GM21576 (cell line): ENCODE measurements around the gene ANO2.

Experiments
- ATAC-seq: cut with Tn5 transposase; IDR thresholded peaks from one replicate; pipeline ENCODE4 v1.9.1; 2021; ENCODE audit warnings: mild to moderate bottlenecking, moderate library complexity; ENCODE audit not compliant: unreplicated experiment

Gene ANO2

GRCh38 chr12:5964913-5965900, 20.1 kb upstream of the ANO2 start:
- ATAC-seq, result no peak

- no peak for ATAC-seq
Measured at GRCh38 chr12:5963515-5963914, 18.5 kb upstream of the ANO2 start.

GRCh38 chr12:5960783-5961182, 15.7 kb upstream of the ANO2 start:
- no peak for ATAC-seq

GRCh38 chr12:5956987-5957386, 11.9 kb upstream of the ANO2 start:
- no peak for ATAC-seq

GRCh38 chr12:5954661-5955060, 9.6 kb upstream of the ANO2 start:
- no peak for ATAC-seq

GRCh38 chr12:5953835-5954586, 9.0 kb upstream of the ANO2 start:
- no peak for ATAC-seq

GRCh38 chr12:5952031-5952430, 7.0 kb upstream of the ANO2 start:
- no peak for ATAC-seq

- no peak for ATAC-seq
Measured at GRCh38 chr12:5948696-5949095, 3.6 kb upstream of the ANO2 start.

- no peak for ATAC-seq
Measured at GRCh38 chr12:5947006-5947405, 1.9 kb upstream of the ANO2 start.

- ATAC-seq, result no peak
Measured at GRCh38 chr12:5946388-5946787, 1.3 kb upstream of the ANO2 start.

GRCh38 chr12:5944688-5945070, 380 bp downstream of the ANO2 start:
- no peak for ATAC-seq

- no peak for ATAC-seq
Measured at GRCh38 chr12:5944053-5944452, 1.0 kb downstream of the ANO2 start.

GRCh38 chr12:5941907-5942306, 3.2 kb downstream of the ANO2 start:
- ATAC-seq, result no peak

GRCh38 chr12:5927732-5928516, 17.1 kb downstream of the ANO2 start:
- no peak for ATAC-seq

- no peak for ATAC-seq
Measured at GRCh38 chr12:5925646-5926045, 19.4 kb downstream of the ANO2 start.

- ATAC-seq, result no peak
Measured at GRCh38 chr12:5924342-5924741, 20.7 kb downstream of the ANO2 start.

- no peak for ATAC-seq
Measured at GRCh38 chr12:5923751-5924150, 21.3 kb downstream of the ANO2 start.

- ATAC-seq, result no peak
Measured at GRCh38 chr12:5923043-5923605, 21.9 kb downstream of the ANO2 start.

- no peak for ATAC-seq
Measured at GRCh38 chr12:5921966-5922899, 22.8 kb downstream of the ANO2 start.
